Measurements from ENCODE around the gene LEMD1. TPM values are rescaled to one million over a fixed set of nuclear protein-coding genes. Genes with fewer than 3 reads are reported as not detected.
A peak's percentile ranks its signal among the peaks of the same experiment; 100 is the strongest.

The LEMD1 gene
- polyA plus RNA-seq, 2 donors: 0.78 to 0.81 TPM

DNA sequence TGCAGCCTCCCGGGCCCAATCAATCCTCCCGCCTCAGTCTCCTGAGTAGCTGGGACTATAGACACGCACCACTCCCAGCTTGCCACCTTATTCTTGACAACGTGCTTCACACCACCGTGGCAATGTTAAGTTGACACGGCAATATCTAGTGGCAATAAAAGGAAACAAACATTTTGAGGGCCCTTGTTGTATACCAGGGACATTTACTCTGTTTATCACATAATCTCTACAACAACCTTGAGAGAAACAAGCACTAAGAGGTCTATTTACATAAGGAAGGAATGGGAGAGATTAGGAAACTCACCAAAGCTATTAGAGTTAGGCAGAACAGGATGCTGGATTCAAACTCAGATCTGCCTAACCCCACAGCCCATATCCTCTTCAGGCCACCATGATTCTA is 68.2 kb downstream of the LEMD1 start:
- Histone ChIP-seq H3K4me3 (ENCODE audit: low read depth in 1 of 2, low read length in 2 of 2) (no peak overlapping the region), H3K27ac (ENCODE audit: low read depth in 2 of 2, low read length in 1 of 2) (peak overlapping the region in 1 of 2 donors; percentile 33), H3K9me3 (ENCODE audit: control insufficient read depth in 2 of 2, insufficient read depth in 1 of 2, low read depth in 1 of 2, low read length in 1 of 2) (no peaks in the 10 kb centered on the region), H3K36me3 (ENCODE audit: control insufficient read depth in 2 of 2, insufficient read depth in 2 of 2, low read length in 1 of 2) (no peaks in the 10 kb centered on the region), H3K27me3 (ENCODE audit: control insufficient read depth in 1 of 2, insufficient read depth in 2 of 2, low read length in 2 of 2) (no peaks in the 10 kb centered on the region), H3K4me1 (ENCODE audit: control insufficient read depth in 2 of 2, insufficient read depth in 2 of 2, low read length in 1 of 2) (peaks cover 3 to 14% of the 10 kb centered on the region in 2 donors)
- 67 to 89% methylated on average over 6 of the region's 6 CpGs for WGBS, 2 donors

DNA sequence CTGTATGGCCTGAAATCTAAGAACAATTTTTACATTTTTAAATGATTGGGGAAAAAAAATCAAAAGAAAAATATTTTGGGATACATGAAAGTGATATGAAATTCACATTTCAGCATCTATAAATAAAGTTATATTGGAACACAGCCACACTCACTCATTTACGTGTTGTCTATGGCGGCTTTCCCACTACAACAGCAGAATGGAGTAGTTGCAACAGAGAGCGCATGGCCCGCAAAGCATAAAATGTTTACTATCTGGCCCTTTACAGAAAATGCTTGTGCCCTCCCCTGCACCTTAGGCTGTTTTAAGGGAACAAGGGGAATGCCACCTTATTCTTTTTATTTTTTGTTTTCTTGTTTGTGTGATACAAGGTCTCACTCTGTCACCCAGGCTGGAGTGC is 68.7 kb downstream of the LEMD1 start:
- Histone ChIP-seq H3K9me3 (ENCODE audit: control insufficient read depth in 2 of 2, insufficient read depth in 1 of 2, low read depth in 1 of 2, low read length in 1 of 2) (no peaks in the 10 kb centered on the region), H3K27ac (ENCODE audit: low read depth in 2 of 2, low read length in 1 of 2) (no peak overlapping the region), H3K4me3 (ENCODE audit: low read depth in 1 of 2, low read length in 2 of 2) (no peak overlapping the region), H3K36me3 (ENCODE audit: control insufficient read depth in 2 of 2, insufficient read depth in 2 of 2, low read length in 1 of 2) (no peaks in the 10 kb centered on the region), H3K4me1 (ENCODE audit: control insufficient read depth in 2 of 2, insufficient read depth in 2 of 2, low read length in 1 of 2) (peaks cover 3 to 14% of the 10 kb centered on the region in 2 donors), H3K27me3 (ENCODE audit: control insufficient read depth in 1 of 2, insufficient read depth in 2 of 2, low read length in 2 of 2) (no peaks in the 10 kb centered on the region)
- WGBS, 2 donors: 90 to 93% methylated on average over 4 of the region's 4 CpGs

DNA sequence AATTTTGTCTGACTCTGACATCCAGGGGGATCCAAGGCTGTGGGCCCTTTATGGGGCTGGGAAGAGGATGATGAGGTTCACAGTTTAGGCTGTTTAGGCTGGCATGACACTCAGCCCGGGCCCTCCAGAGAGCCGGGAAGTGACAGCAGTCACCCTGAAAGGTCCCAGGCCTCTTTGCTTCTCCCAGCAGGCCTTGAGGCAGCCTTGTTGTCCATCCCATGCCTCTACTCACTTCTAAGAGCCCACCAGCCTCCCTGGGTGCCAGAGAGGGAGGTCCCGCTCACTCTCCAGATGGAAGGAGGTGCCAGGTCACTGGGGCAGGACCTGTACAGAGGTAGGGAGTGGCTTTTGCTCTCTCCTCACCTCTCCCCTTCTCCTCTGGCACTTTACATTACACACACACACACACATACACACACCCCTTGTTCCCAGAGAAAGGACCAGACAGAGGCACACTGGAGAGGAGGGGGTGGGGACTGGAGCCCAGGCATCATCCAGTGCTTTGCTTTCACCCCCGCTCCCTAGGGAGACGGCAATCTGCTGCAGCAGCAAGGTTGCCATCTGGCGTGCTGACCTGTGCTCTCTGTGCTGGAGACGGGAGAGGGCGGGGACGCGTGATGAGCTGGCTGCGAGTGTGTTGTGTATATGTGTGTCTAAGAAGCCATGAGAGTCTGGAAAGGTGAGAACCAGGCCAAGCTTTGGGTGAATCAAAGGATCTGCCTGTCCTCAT is 69.7 kb downstream of the LEMD1 start:
- H3K27ac ChIP-seq (ENCODE audit: low read depth in 2 of 2, low read length in 1 of 2): peak overlapping the region; percentile 21 to 76

DNA sequence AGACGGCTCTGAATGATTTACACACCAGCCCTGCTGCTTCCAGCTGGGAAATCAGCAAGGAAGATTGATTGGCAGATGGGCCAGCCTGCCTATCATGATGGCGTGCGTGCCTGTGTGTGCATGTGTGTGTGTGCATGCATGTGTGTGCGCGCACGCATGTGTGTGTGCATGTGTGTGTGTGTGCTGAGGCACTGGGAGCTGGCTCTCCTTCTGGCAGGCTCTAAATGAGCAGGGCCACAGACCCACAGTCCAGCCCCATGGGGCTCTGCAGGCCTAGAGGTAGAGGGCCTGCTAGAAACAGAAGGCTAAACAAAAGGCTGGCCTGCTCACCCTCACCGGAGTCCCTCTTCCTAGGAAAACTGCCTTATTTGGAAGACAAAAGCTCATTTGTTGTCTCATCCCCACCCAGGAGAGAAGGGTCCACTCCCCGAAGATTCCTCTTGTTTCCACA is 71.1 kb downstream of the LEMD1 start:
- H3K9me3 ChIP-seq (ENCODE audit: control insufficient read depth in 2 of 2, insufficient read depth in 1 of 2, low read depth in 1 of 2, low read length in 1 of 2): no peaks in the 10 kb centered on the region
- H3K27ac ChIP-seq (ENCODE audit: low read depth in 2 of 2, low read length in 1 of 2): no peak overlapping the region
- H3K4me1 ChIP-seq (ENCODE audit: control insufficient read depth in 2 of 2, insufficient read depth in 2 of 2, low read length in 1 of 2): peaks cover 3 to 10% of the 10 kb centered on the region in 2 donors
- H3K4me3 ChIP-seq (ENCODE audit: low read depth in 1 of 2, low read length in 2 of 2): no peak overlapping the region
- no peaks in the 10 kb centered on the region for H3K27me3 ChIP-seq (ENCODE audit: control insufficient read depth in 1 of 2, insufficient read depth in 2 of 2, low read length in 2 of 2)
- H3K36me3 ChIP-seq (ENCODE audit: control insufficient read depth in 2 of 2, insufficient read depth in 2 of 2, low read length in 1 of 2): no peaks in the 10 kb centered on the region
- WGBS, 2 donors: 74 to 85% methylated on average over 8 of the region's 8 CpGs

More for the DNA sequence above, 69.7 kb downstream of the LEMD1 start:
- Histone ChIP-seq H3K36me3 (ENCODE audit: control insufficient read depth in 2 of 2, insufficient read depth in 2 of 2, low read length in 1 of 2) (no peaks in the 10 kb centered on the region), H3K4me3 (ENCODE audit: low read depth in 1 of 2, low read length in 2 of 2) (no peak overlapping the region), H3K9me3 (ENCODE audit: control insufficient read depth in 2 of 2, insufficient read depth in 1 of 2, low read depth in 1 of 2, low read length in 1 of 2) (no peaks in the 10 kb centered on the region), H3K27me3 (ENCODE audit: control insufficient read depth in 1 of 2, insufficient read depth in 2 of 2, low read length in 2 of 2) (no peaks in the 10 kb centered on the region), H3K4me1 (ENCODE audit: control insufficient read depth in 2 of 2, insufficient read depth in 2 of 2, low read length in 1 of 2) (peaks cover 3 to 14% of the 10 kb centered on the region in 2 donors)
- 64 to 68% methylated on average over 11 of the region's 11 CpGs for WGBS, 2 donors

DNA sequence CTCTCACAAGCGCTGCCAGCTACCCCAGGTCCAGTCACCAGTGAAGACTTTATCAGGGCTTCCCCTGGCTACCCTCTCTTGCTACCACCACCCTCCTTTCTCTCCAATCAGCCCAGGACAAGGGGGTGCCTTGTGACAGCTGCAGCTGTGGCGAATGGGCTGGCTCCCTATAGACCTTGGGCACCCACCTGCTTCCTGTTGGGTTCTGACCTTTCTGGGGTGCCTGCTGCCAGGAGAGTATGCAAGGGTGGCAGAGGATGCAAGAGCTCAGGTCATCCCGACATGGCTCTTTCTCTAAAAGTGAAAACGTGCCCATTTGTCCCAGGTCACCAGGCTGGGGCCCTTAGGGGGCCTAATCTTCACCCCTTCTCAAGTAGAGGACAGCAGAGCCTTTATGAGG is 71.7 kb downstream of the LEMD1 start:
- Histone ChIP-seq H3K4me3 (ENCODE audit: low read depth in 1 of 2, low read length in 2 of 2) (no peak overlapping the region), H3K4me1 (ENCODE audit: control insufficient read depth in 2 of 2, insufficient read depth in 2 of 2, low read length in 1 of 2) (peaks cover 3 to 10% of the 10 kb centered on the region in 2 donors), H3K36me3 (ENCODE audit: control insufficient read depth in 2 of 2, insufficient read depth in 2 of 2, low read length in 1 of 2) (no peaks in the 10 kb centered on the region), H3K9me3 (ENCODE audit: control insufficient read depth in 2 of 2, insufficient read depth in 1 of 2, low read depth in 1 of 2, low read length in 1 of 2) (no peaks in the 10 kb centered on the region), H3K27ac (ENCODE audit: low read depth in 2 of 2, low read length in 1 of 2) (peak overlapping the region in 1 of 2 donors; percentile 67), H3K27me3 (ENCODE audit: control insufficient read depth in 1 of 2, insufficient read depth in 2 of 2, low read length in 2 of 2) (no peaks in the 10 kb centered on the region)
- 80 to 82% methylated on average over 4 of the region's 4 CpGs for WGBS, 2 donors

DNA sequence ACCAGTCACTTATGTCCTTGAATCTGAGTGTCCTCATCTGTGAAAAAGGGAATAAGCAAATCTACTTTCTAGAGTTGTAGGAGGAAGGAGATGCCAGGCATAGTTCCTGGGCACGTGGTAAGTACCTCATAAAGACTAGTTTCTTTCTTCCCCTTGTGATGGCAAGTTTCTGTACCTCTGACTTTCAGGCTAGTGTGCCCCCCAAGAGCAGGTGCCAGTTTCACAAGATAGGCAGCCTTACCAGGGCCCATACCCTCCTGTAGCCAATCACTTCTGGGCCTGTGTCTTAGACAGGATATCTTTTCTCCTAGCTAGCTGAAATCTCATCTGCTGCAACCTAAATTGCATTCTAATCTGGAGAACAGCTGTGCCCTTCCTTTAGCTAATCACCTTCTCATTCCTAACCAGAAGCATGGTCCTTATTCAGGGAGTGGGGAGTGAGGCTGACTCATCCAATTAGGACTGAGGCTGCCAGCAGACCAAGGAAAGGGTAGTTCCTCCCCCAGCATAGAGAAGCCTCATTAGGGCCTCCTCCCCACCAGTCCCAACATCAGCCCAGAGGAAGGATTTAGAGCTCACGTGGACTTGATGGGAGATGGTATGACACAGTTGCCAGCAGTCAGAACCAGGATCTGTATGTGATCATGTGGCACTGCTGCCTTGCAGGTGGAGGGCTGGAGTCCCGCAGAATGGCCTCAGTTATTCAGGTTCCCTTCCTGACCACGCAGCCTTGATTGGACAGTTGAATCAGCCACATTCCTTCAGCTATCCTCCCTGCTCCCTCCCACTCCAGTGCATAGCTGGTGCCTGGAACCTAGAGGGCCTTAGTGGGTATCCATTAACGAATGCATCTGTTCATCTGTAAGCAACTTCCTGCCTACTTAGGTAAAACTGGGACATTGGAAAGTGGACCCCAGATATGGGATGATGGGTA is 73.0 kb downstream of the LEMD1 start:
- peaks cover 0 to 3% of the 10 kb centered on the region in 2 donors for H3K27me3 ChIP-seq (ENCODE audit: control insufficient read depth in 1 of 2, insufficient read depth in 2 of 2, low read length in 2 of 2)
- peaks cover 7 to 13% of the 10 kb centered on the region in 2 donors for H3K4me1 ChIP-seq (ENCODE audit: control insufficient read depth in 2 of 2, insufficient read depth in 2 of 2, low read length in 1 of 2)
- H3K4me3 ChIP-seq (ENCODE audit: low read depth in 1 of 2, low read length in 2 of 2): no peak overlapping the region
- H3K36me3 ChIP-seq (ENCODE audit: control insufficient read depth in 2 of 2, insufficient read depth in 2 of 2, low read length in 1 of 2): no peaks in the 10 kb centered on the region
- WGBS, 2 donors: 68 to 72% methylated on average over 5 of the region's 5 CpGs
- H3K27ac ChIP-seq (ENCODE audit: low read depth in 2 of 2, low read length in 1 of 2): peak overlapping the region in 1 of 2 donors; percentile 85
- peaks cover 0 to 2% of the 10 kb centered on the region in 2 donors for H3K9me3 ChIP-seq (ENCODE audit: control insufficient read depth in 2 of 2, insufficient read depth in 1 of 2, low read depth in 1 of 2, low read length in 1 of 2)

DNA sequence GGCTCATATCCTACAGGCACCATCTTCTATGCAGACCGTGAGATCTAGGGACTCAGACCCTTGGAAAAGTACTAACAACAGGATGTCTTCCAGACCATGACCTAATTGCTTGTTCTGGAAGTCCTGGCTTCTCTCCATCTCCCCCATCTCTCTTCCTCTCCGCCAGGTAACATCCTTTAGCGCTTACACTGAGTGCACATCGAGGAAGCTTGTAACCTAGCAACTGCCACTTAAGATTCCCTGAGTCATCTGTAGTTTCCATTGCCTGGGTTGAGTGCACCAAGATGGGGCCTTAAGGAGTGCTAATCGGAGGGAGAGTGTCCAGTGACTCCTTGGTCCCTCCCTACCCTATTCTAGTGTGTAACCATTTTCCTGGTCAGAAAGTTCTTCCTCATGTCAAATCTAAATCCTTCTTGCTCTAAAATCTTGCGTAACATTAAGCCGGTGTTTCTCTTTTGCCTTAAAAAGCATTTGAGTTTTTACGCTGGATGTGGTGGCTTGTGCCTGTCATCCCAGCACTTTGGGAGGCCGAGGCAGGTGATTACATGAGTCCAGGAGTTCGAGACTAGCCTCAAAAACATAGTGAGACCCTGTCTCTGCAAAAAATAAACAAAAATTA is 74.8 kb downstream of the LEMD1 start:
- Histone ChIP-seq H3K27ac (ENCODE audit: low read depth in 2 of 2, low read length in 1 of 2) (no peak overlapping the region), H3K4me3 (ENCODE audit: low read depth in 1 of 2, low read length in 2 of 2) (no peak overlapping the region), H3K9me3 (ENCODE audit: control insufficient read depth in 2 of 2, insufficient read depth in 1 of 2, low read depth in 1 of 2, low read length in 1 of 2) (peaks cover 0 to 2% of the 10 kb centered on the region in 2 donors), H3K27me3 (ENCODE audit: control insufficient read depth in 1 of 2, insufficient read depth in 2 of 2, low read length in 2 of 2) (peaks cover 0 to 7% of the 10 kb centered on the region in 2 donors), H3K4me1 (ENCODE audit: control insufficient read depth in 2 of 2, insufficient read depth in 2 of 2, low read length in 1 of 2) (peaks cover 8 to 14% of the 10 kb centered on the region in 2 donors), H3K36me3 (ENCODE audit: control insufficient read depth in 2 of 2, insufficient read depth in 2 of 2, low read length in 1 of 2) (no peaks in the 10 kb centered on the region)
- WGBS, 2 donors: 81 to 85% methylated on average over 10 of the region's 10 CpGs

DNA sequence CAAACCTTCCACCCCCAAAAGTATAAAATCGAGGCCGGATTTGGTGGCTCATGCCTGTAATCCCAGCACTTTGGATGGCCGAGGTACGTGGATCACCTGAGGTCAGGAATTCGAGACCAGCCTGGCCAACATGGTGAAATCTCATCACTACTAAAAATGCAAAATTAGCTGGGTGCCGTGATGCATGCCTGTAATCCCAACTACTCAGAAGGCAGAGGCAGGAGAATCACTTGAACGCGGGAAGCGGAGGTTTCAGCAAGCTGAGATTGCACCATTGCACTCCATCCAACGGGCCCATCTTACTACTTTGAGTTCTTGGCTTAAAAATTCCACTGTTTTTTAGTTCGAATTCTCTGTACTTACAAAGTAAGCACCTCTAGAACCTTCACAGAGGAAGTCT is 76.1 kb downstream of the LEMD1 start:
- H3K36me3 ChIP-seq (ENCODE audit: control insufficient read depth in 2 of 2, insufficient read depth in 2 of 2, low read length in 1 of 2): no peaks in the 10 kb centered on the region
- H3K27ac ChIP-seq (ENCODE audit: low read depth in 2 of 2, low read length in 1 of 2): no peak overlapping the region
- no peak overlapping the region for H3K4me3 ChIP-seq (ENCODE audit: low read depth in 1 of 2, low read length in 2 of 2)
- H3K4me1 ChIP-seq (ENCODE audit: control insufficient read depth in 2 of 2, insufficient read depth in 2 of 2, low read length in 1 of 2): peaks cover 8 to 11% of the 10 kb centered on the region in 2 donors
- 89 to 90% methylated on average over 11 of the region's 11 CpGs for WGBS, 2 donors
- peaks cover 0 to 2% of the 10 kb centered on the region in 2 donors for H3K9me3 ChIP-seq (ENCODE audit: control insufficient read depth in 2 of 2, insufficient read depth in 1 of 2, low read depth in 1 of 2, low read length in 1 of 2)
- peaks cover 0 to 7% of the 10 kb centered on the region in 2 donors for H3K27me3 ChIP-seq (ENCODE audit: control insufficient read depth in 1 of 2, insufficient read depth in 2 of 2, low read length in 2 of 2)

Data from esophagus (tissue), 2 donors.